ENCODE measurements around the gene TCEA2.

DNA sequence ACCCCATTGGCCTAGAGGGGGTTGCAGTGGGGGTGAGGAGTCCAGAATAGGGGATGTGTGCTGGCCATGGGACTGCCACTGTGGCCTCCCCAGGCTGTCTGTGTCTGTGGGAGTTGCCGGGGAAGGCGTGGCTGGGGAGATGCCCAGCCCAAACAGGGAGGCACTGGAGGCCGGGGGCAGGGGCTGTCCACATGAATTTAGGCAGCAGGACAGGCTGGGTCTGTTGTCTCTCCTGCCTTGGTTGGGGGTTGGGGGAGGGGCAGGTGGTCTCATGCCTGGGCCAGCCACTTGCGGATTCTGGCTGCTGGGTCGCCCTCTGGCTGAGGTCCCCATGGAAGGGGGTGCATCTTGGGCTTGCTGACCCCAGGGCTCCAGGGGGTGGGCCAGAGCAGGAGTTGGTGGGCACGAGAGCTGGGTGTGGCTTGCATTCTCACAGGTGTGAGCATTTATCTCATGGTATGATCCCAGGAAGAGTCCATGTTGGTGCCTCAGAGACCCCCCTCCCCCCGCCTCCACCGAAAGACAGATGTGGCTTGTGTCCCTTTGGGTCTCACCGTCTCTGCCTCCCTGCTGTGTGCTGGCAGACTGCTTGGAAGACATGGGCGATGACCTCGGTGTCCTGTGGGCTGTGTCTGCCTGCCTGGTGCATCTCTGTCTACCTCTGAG is 17.5 kb upstream of the TCEA2 start:
- TF ChIP-seq, protein P1, sequence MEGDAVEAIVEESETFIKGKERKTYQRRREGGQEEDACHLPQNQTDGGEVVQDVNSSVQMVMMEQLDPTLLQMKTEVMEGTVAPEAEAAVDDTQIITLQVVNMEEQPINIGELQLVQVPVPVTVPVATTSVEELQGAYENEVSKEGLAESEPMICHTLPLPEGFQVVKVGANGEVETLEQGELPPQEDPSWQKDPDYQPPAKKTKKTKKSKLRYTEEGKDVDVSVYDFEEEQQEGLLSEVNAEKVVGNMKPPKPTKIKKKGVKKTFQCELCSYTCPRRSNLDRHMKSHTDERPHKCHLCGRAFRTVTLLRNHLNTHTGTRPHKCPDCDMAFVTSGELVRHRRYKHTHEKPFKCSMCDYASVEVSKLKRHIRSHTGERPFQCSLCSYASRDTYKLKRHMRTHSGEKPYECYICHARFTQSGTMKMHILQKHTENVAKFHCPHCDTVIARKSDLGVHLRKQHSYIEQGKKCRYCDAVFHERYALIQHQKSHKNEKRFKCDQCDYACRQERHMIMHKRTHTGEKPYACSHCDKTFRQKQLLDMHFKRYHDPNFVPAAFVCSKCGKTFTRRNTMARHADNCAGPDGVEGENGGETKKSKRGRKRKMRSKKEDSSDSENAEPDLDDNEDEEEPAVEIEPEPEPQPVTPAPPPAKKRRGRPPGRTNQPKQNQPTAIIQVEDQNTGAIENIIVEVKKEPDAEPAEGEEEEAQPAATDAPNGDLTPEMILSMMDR (IDR thresholded peaks at IDR 0.05), result no peak
- TF ChIP-seq POLR2A (IDR thresholded peaks at IDR 0.05; ENCODE audit: low read depth), result no peak

All from esophagus muscularis mucosa (tissue), 3 donors.